Measurements from ENCODE around the gene CUEDC1.
A peak's percentile ranks its signal among the peaks of the same experiment; 100 is the strongest.

Gene CUEDC1

DNA sequence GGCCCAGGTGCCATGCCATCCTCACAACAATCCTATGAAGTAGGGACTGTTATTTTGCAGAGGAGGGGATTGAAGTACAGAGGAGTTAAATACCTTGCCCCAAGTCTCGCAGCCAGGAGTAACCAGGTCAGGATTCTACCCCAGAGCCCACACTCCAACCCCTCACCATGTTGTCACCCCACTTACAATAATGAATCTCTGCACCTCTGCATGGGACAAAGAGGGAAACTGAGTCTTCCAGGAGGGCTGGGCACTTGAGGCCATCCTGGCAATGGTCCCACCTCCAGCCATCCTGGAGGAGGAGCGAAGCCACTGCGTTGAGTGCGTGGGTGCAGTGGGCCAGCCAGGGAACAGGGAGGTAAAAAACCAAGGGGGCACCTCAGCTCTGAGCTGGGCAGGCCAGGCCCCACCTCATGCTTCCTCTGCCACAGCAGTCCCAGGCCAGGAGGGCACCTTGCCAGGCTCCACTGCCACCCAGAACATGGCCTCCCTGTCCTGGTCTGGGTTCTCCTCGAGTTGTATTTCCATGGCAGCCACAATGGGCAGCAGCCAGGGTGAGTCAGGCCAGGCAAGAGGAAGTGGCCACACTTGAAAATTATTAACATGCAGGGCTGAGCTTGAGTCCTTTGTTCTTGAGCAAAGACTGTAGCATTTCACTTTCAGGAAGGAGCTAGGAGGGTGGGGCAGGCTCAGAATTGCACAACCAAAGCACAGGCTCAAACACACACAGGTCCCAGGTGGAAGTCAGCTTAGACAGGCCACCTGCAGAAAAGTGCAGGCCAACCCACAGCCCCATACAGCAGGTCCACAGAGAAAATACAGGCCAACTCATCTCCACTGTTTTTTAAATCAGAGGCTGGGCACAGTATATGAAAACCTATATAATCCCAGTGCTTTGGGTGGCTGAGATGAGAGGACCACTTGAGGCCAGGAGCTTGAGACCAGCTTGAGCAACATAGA lies 52.1 kb downstream of the CUEDC1 start:
- no peak overlapping the region for H3K4me2 ChIP-seq (ENCODE audit: low read length)
- H3K9ac ChIP-seq, result no peak overlapping the region
- peak overlapping the region; percentile 42 for H3K27ac ChIP-seq
- no peaks in the 10 kb centered on the region for H3K27me3 ChIP-seq (ENCODE audit: control insufficient read depth, insufficient read depth, low read length)
- H3K79me2 ChIP-seq, result peaks cover 4% of the 10 kb centered on the region
- no peaks in the 10 kb centered on the region for H3K4me1 ChIP-seq
- no peaks in the 10 kb centered on the region for H3K36me3 ChIP-seq (ENCODE audit: control insufficient read depth, insufficient read depth, low read length)
- H2AFZ ChIP-seq, result no peak overlapping the region
- H3K9me3 ChIP-seq (ENCODE audit: control insufficient read depth, low read length), result no peaks in the 10 kb centered on the region
- H3K4me3 ChIP-seq (ENCODE audit: low read depth, low read length), result no peak overlapping the region
- TF ChIP-seq, protein P1, sequence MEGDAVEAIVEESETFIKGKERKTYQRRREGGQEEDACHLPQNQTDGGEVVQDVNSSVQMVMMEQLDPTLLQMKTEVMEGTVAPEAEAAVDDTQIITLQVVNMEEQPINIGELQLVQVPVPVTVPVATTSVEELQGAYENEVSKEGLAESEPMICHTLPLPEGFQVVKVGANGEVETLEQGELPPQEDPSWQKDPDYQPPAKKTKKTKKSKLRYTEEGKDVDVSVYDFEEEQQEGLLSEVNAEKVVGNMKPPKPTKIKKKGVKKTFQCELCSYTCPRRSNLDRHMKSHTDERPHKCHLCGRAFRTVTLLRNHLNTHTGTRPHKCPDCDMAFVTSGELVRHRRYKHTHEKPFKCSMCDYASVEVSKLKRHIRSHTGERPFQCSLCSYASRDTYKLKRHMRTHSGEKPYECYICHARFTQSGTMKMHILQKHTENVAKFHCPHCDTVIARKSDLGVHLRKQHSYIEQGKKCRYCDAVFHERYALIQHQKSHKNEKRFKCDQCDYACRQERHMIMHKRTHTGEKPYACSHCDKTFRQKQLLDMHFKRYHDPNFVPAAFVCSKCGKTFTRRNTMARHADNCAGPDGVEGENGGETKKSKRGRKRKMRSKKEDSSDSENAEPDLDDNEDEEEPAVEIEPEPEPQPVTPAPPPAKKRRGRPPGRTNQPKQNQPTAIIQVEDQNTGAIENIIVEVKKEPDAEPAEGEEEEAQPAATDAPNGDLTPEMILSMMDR (IDR thresholded peaks at IDR 0.05), result no peak

DNA sequence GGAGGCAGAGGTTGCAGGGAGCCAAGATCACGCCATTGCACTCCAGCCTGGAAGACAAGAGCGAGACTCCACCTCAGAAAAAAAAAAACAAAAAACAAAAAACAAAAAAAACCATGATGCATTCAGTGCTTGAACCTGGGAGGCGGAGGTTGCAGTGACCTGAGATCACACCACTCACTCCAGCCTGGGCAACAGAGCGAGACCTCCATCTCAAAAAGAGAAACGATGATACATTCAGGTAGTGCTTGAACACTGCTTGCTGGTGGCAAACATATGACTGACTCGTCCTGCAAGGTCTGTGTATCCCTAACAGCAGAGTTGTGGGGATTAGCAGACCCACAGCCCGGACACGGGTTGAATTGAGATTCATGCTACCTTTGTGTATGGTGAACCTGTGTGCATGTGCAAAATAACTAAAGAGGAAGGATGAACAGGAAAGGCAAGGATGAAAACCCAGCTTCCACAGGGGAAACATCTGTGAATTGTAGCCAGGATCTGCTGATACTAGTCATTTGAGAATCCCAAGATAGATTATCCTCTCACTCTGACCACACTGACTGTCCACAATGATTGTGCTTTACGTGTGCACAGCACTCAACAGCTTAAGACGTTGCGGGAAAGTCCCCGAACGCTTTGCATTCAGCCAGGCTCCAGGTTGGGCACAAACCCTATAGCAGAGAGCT lies 53.0 kb downstream of the CUEDC1 start:
- Histone ChIP-seq H3K9ac (no peak overlapping the region), H3K4me1 (no peaks in the 10 kb centered on the region)

DNA sequence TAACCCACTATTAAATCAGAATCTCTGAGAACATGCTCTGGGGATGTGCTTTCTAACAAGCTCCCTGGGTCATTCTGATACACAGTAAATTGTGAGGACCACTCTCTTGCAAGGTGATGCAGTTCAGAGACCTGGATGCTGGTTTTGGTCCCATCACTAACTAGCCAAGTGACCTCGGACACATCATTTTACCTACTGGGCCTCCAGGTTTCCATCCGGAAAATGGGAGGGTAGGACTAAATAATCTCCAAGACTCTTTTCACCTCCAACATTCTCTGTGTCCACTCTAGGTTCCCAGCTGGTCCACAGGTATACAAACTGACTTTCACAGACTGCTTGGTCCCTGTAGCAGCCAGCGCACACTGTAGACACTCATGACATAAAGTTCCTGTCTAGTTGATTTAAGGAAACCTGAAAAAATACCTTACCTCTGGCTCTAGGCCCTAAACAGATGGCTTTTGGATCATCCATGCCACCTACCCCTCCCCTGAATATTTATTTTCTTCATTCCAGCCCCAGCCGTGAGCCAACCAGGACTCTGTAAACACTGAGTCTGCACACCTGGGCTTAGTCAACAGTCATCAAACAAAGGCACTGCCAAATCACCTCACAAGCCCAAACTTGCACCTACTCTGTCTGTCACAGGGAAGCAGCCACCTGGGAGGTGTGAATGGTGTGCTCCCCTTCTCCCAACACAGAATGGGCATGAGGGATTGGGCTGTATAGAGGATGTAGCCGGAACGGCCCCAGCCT lies 54.0 kb downstream of the CUEDC1 start:
- H2AFZ ChIP-seq, result no peak overlapping the region
- no peak overlapping the region for H3K9ac ChIP-seq
- no peak overlapping the region for H3K27ac ChIP-seq
- no peaks in the 10 kb centered on the region for H3K9me3 ChIP-seq (ENCODE audit: control insufficient read depth, low read length)
- TF ChIP-seq, protein P1 (IDR thresholded peaks at IDR 0.05), result no peak
- H3K4me3 ChIP-seq (ENCODE audit: low read depth, low read length), result no peak overlapping the region
- no peaks in the 10 kb centered on the region for H3K4me1 ChIP-seq
- no peak overlapping the region for H3K4me2 ChIP-seq (ENCODE audit: low read length)
- H3K79me2 ChIP-seq, result peaks cover 4% of the 10 kb centered on the region
- H3K27me3 ChIP-seq (ENCODE audit: control insufficient read depth, insufficient read depth, low read length), result no peaks in the 10 kb centered on the region
- no peaks in the 10 kb centered on the region for H3K36me3 ChIP-seq (ENCODE audit: control insufficient read depth, insufficient read depth, low read length)

More for the DNA sequence above, 53.0 kb downstream of the CUEDC1 start:
- H3K36me3 ChIP-seq (ENCODE audit: control insufficient read depth, insufficient read depth, low read length), result no peaks in the 10 kb centered on the region
- no peak overlapping the region for H3K4me3 ChIP-seq (ENCODE audit: low read depth, low read length)
- no peaks in the 10 kb centered on the region for H3K9me3 ChIP-seq (ENCODE audit: control insufficient read depth, low read length)
- H3K79me2 ChIP-seq, result peaks cover 4% of the 10 kb centered on the region
- TF ChIP-seq, protein P1 (IDR thresholded peaks at IDR 0.05), result no peak
- H2AFZ ChIP-seq, result no peak overlapping the region
- no peak overlapping the region for H3K27ac ChIP-seq
- H3K27me3 ChIP-seq (ENCODE audit: control insufficient read depth, insufficient read depth, low read length), result no peaks in the 10 kb centered on the region
- H3K4me2 ChIP-seq (ENCODE audit: low read length), result no peak overlapping the region

DNA sequence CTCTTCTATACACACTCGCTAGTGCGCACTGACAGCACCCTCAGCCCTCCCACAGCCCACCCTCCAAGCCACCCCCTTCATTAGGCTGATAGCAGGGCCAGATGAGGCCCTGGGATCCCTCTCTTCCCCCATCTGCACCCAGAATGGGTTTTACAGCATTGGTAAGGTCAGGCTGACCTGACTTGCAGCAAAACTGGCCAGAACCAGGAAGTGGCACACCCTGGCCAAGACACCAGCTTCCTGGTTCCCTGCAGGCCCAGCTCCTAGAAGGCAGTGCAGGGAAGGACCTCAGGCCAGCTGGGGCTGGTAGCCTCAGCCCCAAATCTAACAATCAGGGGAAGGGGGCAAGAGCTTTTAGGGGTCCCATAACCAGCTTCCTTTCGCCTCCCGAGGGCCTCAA lies 55.4 kb downstream of the CUEDC1 start:
- Histone ChIP-seq H3K4me3 (ENCODE audit: low read depth, low read length) (no peak overlapping the region), H3K4me2 (ENCODE audit: low read length) (no peak overlapping the region), H3K27me3 (ENCODE audit: control insufficient read depth, insufficient read depth, low read length) (no peaks in the 10 kb centered on the region), H3K4me1 (no peaks in the 10 kb centered on the region), H3K9me3 (ENCODE audit: control insufficient read depth, low read length) (no peaks in the 10 kb centered on the region), H3K27ac (no peak overlapping the region), H3K9ac (no peak overlapping the region), H3K36me3 (ENCODE audit: control insufficient read depth, insufficient read depth, low read length) (no peaks in the 10 kb centered on the region), H3K79me2 (peaks cover 2% of the 10 kb centered on the region), H2AFZ (no peak overlapping the region)
- TF ChIP-seq, protein P1 (IDR thresholded peaks at IDR 0.05), result no peak

Measured in parathyroid adenoma (tissue), 2 donors.